ENCODE data around the gene FAM234B.
"Not testable (repeated sequence)": the region's sequence is repeated elsewhere in the genome, so short reads cannot be mapped to it uniquely, and the experiment has no call there.

Gene FAM234B

DNA sequence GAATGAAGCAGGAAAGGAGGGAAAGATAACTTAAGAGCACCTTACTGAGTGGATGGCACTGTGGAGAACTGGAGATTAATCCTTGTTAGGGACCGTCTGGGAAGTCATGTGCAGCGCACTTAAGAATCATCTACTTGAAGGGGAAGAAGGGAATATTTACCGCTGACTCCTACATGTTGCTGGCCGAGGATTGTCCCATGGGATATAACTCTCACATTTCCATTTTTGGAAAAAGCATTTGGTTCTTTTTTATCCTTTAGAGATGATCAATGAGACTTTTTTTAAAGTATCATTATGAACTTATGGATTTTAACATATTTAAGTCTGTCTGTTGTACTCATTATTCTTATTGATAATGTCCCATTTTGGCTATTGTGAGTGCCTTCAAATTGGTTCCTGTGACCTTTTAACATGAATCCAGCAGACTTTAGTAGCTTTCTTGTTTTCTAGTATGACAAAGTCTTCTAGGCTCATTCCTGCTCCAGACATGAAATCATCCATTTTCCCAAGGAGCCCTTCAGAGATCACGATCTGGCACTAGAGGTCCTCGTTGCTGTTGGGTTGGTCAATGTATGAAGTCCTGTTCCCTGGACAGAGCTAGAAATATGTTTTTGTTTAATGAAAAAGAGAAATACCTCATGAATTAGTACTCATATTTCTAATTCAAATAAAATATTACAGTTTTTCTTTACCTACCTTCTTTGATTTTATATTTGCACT lies 20.2 kb upstream of the FAM234B start:
- DNase-seq, result no peak

DNA sequence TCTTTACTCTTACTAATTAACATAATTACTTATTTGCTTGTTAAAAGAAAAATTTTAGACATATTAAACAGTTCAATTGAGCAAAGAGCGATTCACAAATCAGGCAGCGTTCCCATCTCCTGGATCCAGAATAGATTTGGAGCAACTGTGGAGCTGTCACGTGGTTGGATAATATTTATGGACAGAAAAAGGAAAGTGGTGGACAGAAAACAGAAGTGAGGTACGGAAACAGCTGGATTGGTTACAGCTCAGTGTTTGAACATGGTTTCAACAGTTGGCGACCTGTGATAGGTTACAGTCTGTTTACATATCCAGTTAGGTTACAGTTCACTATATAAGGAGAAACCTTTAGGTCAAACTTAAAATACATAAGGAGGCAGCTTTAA lies 19.7 kb upstream of the FAM234B start:
- DNase-seq, result no peak

DNA sequence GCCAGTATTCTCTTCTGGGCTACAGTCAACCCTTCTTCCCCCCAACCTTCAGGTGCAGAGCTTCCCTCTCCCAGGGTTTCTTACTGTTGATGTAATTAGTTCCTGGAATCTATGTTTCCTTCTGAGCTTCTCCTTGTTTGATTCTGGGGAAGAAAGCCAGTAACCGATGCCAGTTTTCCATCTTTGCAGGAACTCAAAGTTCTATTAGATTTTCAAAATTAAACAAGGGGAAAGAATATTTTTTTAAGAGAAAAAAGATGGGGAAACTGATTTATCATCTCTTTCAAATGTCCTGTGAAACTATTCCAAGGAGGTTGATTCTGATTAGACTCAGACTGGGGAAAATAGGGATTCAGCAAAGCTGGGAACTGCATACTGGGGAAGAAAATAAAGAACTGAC lies 17.9 kb upstream of the FAM234B start:
- no peak for DNase-seq

DNA sequence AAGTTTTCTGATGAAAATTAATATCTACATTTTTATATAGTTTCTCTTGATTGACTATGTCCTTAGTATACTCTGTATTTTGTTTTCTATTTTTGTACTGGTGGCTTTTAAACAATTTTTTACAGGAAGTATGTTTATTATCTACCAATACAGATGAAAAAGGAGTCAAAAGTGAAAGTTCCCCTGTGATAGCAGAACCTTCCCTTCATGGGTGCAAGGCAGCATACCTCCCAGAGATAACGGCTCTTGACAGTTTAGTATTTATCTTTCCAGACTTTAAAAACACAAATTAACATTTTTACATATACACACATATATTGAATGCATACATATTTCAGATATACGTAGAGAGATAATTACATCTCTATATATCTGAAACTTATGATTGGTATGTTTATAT lies 17.1 kb upstream of the FAM234B start:
- no peak for DNase-seq

DNA sequence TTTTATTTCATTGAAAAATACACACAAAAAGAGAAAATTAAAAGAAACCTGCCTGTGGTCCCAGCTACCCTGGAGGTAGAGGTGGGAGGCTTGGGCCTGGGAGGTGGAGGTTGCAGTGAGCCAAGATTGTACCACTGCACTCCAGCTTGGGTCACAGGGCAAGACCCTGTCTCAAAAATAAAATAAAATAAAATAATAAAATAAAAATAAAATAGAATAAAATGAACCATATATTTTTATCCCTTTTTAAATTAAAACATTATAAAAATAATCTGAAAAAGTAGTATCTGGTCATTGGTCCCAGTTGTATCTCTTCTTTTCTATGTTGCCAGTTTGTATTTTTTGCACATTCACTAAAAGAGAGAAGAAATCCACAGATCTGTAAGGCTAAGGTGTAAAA lies 16.7 kb upstream of the FAM234B start:
- DNase-seq, result no peak

DNA sequence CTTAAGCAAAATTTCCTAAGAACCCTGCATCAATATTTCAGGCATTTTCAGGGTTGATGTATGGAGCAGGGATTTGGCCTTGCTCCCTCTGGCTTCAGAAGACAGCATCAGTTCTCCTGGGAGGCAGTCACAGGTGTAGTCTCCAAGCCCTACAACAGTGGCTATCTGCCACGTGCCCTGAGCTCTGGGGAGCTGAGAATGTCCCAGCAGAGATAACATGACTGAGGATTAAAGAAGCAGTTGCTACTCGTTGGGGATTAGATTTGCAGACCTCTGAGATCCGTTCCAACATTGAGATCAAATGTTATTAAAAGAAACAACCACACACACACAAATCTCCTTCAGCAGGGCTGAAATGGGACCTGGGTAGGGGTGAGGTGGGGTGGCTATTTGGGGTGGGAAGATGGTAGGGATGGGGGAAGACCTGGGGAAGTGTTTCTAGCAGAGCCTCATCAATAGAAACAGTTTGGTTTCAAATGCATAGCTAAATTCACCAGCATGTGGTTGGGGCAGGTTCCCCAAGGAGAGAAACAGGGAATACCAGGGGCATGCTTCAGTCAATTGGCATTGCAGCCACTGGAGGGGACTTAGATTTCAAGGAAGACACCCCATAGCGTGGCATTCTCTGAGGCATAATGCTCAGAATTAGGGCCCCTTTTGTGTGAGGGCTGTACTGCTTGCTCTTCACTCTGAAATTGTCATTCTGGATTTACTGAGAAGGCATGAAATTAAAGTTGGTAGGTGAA lies 15.2 kb upstream of the FAM234B start:
- no peak for DNase-seq

DNA sequence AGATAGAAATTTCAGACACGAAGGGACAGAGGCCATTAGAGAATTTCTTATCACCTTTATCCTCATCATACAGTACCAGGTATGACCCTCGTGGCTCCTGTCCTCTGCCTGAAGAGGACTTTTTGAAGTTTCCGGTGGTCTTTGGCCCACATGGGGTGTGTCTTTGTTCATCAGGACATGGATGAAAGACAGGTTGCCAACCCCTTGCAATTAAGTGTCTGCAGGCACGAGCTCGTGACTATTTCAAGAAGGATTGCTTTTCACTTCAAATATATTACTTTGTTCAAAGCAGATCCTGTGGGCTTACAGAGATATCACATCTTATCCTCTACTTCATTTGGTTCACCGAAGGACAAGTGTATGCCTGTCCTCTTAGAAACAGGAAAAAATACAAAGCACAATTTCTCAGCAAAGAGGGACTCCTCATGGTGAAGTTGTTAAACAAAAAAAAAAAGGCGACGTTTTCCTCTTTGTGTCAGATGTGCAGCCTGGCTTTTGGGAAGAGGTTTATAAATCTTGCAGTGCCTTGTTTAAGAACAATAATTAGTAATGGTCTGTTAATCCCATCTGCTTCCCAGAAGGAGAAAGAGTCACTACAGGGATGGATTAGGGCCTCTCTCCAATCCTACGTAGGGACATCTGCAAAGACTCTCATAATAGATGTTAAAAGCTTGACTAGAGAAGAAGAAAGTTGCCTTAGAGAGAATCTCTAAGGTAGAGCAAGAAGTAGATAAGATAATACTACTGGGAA lies 13.5 kb upstream of the FAM234B start:
- no peak for DNase-seq

DNA sequence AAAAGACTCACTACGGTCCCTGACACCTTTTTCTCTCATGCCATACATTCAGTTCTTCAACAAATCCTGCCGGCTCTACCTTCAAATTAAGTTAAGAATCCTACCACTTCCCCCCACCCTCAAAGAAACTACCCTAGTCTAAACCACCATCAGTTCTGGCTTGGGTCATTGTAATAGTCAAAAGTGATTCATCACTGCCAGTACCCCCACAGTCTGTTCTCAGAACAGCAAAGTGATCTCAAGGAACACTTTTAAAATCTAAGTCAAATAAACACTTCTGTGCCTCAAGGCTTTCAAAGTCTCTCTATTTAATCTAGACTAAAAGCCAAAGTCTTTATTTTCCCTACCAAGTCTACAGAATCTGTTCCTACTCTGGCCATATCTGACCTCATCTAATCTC lies 12.0 kb upstream of the FAM234B start:
- DNase-seq, result no peak

DNA sequence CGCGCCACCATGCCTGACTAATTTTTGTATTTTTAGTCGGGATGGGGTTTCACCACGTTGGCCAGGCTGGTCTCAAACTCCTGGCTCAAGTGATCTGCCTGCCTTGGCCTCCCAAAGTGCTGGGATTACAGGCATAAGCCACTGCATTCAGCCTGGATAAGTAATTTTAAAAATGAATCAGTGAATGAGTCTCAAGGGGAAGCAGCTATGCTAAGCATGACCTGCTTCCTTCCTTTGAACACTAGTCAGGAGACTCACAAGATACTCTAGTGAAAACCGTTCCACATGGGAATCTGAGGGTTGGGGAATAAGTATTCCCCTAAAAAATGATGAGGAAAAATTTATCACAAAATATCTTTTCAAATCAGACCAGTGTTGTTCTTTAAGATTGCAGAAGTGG lies 10.7 kb upstream of the FAM234B start:
- DNase-seq, result no peak

DNA sequence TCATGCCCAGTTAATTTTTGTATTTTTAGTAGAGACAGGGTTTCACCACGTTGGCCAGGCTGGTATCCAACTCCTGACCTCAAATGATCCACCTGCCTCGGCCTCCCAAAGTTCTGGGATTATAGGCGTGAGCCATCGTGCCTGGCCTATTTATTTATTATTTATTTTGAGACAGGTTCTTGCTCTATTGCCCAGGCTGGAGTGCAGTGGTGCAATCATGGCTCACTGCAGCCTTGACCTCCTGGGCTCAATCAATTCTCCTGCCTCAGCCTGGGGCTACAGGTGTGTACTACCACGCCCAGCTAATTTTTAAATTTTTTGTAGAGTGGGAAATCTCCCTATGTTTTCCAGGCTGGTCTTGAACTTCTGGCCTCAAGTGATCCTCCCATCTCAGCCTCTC lies 8.8 kb upstream of the FAM234B start:
- not testable (repeated sequence) for DNase-seq

DNA sequence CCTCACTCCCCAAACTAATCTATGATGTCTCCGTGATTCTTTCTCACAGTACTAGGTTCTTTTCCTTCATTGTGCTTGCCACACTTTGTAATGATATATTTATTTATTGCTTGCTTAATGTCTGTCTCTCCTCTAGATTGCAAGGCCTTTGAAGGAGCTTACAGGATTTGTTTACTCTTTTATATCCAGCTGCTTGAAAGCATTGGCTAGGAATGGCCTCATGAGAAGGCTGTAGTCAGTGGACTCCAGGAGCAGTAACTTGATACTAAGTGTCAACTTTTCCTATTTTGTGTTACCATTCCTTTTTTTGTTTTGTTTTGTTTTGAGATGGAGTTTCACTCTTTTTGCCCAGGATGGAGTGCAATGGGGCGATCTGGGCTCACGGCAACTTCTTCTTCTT lies 7.3 kb upstream of the FAM234B start:
- no peak for DNase-seq

DNA sequence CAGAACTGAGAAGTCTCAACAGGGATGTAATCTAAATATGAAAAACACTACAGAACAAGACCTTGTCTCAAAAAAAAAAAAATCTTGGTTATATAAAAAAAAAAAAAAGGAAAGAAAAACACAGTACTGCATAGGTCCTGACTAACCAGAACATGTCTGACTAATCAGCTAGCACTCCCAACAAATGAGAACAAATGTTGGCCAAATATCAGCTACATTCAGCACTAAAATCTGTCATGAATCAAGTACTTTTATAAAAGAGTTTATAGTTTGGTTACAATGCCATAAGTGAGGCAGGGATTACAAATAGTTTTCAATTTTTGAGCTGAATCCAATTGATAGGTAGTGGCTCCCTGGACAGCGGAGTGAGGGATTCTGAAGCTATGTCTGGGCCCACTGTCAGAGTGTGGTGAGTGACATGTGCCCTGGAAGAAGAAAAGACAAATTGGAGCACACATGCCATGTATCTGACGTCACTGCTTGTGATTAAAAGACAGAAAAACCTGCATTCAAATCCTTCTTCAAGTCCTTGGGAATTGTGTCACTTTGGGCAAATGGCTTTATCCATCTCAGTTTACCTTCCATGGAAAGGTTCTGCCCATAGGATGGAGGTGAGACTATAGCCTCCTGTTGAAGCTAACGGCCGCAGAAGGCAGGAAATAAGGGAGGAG lies 5.6 kb upstream of the FAM234B start:
- no peak for DNase-seq

DNA sequence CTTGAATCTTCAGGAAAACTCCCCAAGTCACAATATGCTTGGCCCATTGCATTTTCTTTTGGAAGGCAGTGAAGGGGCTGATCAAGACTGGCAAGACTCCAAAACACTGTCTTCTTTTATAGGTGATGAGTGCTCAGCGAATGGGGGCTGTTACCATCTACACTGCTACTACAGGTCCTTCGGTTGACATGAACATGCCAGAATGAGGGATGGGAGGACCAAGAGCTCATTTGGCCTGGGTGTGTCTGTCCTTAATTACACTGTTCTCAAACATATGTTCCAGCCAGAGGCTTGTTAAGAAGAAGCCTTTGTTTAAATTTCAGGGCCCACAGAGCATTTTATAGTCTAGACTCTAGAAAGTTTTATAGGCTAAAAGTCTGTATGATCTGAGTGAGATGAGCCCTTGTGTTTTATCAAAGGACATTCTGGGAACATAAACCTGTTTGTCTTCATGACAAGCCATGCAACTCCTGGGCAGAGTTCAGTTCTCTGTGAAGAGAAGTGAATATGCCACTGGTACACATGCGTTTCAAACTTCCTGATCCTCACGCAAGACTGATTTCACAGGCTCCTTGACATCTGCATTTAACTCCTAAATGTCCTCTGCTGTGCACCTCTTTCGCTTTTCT lies 4.7 kb upstream of the FAM234B start:
- no peak for DNase-seq

DNA sequence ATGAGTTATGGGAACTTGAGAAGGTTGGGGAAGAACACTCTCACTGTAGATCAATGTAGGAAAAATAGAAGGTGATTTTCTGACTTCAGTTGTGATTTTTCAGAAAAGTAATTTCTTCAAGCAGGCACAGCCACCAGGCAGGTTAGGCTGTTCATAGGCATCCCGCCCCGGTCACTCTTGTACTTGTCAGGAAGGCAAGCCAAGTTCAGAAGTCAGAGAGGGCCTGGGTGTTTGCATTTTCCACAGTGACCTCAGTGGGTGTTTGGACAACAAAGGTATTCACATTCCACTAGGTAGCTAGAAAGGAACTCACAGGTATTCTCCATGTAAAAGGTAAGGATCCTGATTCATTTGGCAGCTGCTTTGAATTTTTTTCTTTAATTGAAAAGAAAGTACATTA lies 3.0 kb upstream of the FAM234B start:
- DNase-seq, result no peak

DNA sequence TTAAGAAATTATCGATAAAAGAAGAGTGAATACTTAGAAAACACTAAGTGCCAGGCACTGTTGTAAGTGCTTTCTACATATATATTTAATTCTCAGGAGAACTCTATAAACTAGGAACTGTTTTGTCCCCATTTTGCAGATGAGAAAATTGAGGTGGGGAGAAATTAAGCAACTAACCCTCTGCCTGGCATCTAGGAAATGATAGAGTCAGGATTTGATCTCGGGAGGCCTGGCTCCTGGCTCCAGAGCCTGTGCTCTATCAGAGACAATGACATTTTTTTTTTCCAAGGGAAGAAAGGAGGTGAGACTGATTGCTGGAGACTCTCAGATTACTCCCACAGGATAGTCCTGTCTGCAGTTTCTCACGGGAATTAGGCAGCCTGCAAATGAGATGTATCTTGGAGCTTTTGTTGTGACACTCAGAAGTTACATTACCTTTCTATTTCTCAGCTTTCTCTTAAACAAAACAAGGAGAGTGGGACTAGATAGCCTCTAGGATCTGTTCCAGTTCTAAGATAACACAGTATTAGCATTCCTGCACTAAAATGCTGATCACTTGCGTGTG lies 1.4 kb upstream of the FAM234B start:
- DNase-seq, result no peak

DNA sequence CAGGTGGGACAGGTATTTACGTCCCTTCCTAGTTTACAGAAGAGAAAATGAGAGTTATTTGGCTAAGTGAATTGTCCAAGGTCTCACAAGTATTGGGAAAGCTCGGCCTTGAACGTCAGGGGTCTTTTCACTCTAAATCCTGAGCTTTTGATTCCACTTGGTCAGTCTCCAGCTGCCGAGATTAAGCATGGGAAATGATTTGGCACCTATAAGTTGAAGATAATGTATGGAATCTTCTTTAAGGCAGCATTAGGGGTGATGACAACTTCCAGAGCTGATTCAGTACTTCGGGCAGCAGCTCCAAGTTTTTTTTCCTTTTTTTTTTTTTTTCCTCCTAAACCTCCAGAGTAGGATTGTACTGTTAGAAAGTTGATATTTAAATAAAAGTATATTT lies 722 bp downstream of the FAM234B start:
- no peak for DNase-seq

DNA sequence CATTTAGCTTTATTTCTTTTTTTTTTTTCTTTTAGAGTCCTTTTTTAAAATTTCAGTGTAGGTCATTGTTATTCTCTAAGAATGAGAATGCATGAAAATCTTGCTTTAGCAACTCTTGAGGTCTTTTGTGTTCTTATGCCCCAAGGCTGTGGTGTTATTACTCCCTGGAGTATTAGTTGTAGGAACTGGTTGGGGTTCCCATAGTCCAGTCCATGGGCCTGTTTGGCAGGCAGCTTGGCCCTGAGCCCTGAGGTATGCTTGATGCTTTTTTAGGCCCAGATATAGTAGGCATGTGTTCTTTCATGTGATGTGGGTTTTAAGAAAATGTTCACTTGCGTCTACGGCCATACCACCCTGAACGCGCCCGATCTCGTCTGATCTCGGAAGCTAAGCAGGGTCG lies 1.6 kb downstream of the FAM234B start:
- no peak for DNase-seq

DNA sequence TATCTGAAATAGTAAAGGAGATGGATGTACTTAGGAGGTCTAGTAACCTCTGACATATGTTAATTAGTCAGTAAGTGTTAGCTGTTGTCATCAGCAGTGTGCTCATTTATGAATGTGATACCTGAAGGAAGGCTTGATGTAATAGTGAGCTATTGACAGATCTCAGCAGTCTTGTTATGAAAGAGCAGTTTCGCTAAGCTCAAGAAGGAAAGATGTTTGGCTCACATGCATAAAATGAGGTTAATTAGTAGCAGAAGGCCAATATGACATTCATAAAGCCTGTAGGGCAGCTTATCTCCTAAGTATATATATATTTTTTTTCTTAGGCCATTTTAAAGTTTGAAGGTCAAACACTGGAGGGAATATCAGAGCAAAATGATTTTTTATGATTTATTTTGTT lies 2.8 kb downstream of the FAM234B start:
- no peak for DNase-seq

DNA sequence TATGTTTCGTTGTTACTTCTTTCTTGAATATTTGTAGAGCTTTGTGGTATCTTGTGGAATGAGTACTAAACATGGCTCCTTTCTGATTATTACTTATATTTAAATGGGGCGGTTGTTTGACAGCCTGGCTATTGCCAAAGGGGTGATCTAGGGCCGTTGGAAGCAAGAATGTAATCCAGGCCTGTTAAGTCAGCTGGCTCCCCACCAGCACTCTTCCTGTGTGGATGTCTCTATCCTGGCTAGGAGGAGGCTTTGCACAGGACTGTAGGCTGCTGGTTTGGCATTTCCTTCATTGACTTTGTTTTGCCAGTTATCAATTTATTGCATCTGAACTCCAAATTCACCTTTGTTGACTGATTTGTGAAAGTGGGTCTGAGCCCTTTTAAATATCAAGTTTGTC lies 5.6 kb downstream of the FAM234B start:
- no peak for DNase-seq

DNA sequence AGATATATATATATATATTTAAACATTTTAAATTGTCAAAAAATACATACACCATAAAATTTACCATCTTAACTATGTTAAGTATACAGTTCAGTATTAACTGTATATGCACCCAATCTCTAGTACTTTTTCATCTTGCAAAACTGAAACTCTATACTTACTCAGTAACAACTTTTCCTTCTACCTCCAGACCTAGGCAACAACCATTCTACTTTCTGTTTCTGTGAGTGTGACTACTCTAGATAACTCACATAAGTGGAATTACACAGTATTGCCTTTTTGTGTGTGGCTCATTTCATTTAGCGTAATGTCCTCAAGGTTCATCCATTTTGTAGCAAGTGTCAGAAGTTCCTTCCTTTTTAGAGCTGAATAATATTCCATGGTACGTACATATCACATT lies 8.2 kb downstream of the FAM234B start:
- DNase-seq, result no peak

DNA sequence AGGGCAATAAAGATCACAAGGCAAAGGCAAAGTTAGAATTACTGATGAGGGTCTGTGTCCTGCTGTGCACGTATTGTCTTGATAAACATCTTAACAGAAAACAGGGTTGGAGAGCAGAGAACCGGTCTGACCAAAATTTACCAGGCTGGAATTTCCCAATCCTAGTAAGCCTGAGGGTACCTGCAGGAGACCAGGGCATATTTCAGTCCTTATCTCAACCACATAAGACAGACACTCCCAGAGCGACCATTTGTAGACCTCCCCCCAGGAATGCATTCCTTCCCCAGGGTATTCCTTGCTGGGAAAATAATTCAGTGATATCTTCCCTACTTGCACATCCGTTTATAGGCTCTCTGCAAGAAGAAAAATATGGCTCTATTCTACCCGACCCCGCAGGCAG lies 9.4 kb downstream of the FAM234B start:
- not testable (repeated sequence) for DNase-seq

DNA sequence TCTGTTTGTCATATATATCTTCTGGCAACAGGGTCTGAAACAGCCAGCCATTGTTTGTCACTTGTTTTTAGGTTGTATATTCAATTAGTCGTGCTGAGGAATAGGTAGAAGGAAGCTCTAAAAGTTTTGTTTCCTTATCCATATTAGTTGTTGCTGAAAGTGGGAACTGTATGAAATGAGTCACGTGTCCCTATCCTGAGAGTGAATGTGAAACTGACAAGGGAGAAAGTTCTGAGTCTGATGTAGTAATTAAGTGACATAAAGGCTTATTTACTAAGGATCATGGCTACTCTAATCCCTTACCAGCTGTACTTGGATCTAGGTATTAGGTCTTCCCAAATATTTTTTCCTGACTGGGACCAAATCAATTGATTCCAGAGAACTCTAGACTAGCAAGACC lies 16.4 kb downstream of the FAM234B start:
- DNase-seq, result no peak

DNA sequence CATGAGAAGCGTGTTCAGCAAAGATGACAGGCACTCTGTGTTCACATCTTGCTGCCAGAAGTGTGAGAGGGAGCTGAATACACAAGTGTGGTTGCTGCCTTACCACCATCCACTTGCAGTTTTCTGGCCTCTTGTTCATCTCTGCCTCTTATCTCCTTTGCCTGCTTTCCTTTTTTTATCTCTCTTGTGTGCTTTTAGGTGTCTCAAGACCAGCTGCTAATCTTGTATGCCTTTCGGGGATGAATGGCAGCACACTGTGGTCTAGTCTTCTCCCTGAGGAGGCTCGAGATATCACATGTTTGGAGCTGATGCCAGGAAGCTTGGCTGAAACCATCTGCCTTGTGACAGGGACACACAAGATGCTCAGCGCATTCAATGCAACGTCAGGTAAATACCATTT lies 17.2 kb downstream of the FAM234B start:
- DNase-seq, result no peak

Data from CD4-positive, alpha-beta T cell treated with Interleukin-12 subunit alpha and Interleukin-12 subunit beta, for 1 hour (primary cell).